Astrocyte of the cerebellum (primary cell): ENCODE data around the gene SLC17A7.

ENCODE experiments used
- DNase-seq: peaks from one replicate; pipeline ENCODE4 v3.0.0-alpha.2; 2011; ENCODE audit warnings: low read depth
- H3K4me3 ChIP-seq: 2 replicates; pipeline ENCODE4 v1.5.1; 2011; ENCODE audit warnings: mild to moderate bottlenecking, low read depth, low read length, moderate library complexity
- in situ Hi-C: cut with HindIII; loops from 2 replicates; pipeline ENCODE4 v1.10.0; 2017; ENCODE audit warnings: low sequenced_read_pairs
- TF ChIP-seq, protein P1 (sequence below): IDR thresholded peaks from 2 replicates; pipeline ENCODE4 v1.5.1; 2012; ENCODE audit warnings: low read length, low read depth, moderate library complexity, mild to moderate bottlenecking; ENCODE audit errors: missing control alignments

The SLC17A7 gene

DNA sequence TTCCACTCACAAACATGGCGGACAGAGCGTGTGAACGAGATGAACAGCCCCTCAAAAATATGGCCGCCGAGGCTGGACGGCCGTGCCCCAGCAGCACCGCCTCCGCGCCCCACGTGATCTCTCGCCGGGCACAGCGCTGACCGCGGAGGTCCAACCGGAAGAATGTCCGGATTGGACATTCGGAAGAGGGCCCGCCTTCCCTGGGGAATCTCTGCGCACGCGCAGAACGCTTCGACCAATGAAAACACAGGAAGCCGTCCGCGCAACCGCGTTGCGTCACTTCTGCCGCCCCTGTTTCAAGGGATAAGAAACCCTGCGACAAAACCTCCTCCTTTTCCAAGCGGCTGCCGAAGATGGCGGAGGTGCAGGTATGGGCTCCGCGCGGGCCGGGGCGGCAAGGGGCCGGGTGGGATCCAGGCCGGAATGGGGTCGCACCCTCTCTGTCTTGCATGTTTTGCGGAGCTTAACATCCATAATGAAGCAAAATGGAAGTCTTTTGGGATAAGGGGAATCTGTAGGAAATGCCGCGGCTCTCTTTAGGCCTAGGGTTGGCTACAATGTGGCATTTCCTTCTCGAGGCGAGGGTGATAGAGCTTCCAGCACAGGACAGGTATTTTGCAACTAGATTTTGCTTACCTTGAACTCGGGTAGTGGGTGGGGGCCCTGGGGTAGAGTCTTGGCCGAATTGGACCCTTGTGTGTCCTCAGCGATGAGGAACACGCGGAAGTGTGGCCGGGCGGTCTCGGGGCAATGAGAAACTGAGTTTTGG is 46.1 kb upstream of the SLC17A7 start, which contains the start of gene RPL13A:
RPL13A (plus strand) TSS at position 332 of the 769 bp plus-strand sequence; CDS start at position 354, 22 bp downstream.
- peak; percentile 98 for DNase-seq
- H3K4me3 ChIP-seq = peak within 1 kb of the TSS; percentile 97
- in situ Hi-C loops = no loop called here
- TF ChIP-seq, protein P1, sequence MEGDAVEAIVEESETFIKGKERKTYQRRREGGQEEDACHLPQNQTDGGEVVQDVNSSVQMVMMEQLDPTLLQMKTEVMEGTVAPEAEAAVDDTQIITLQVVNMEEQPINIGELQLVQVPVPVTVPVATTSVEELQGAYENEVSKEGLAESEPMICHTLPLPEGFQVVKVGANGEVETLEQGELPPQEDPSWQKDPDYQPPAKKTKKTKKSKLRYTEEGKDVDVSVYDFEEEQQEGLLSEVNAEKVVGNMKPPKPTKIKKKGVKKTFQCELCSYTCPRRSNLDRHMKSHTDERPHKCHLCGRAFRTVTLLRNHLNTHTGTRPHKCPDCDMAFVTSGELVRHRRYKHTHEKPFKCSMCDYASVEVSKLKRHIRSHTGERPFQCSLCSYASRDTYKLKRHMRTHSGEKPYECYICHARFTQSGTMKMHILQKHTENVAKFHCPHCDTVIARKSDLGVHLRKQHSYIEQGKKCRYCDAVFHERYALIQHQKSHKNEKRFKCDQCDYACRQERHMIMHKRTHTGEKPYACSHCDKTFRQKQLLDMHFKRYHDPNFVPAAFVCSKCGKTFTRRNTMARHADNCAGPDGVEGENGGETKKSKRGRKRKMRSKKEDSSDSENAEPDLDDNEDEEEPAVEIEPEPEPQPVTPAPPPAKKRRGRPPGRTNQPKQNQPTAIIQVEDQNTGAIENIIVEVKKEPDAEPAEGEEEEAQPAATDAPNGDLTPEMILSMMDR = no peak

DNA sequence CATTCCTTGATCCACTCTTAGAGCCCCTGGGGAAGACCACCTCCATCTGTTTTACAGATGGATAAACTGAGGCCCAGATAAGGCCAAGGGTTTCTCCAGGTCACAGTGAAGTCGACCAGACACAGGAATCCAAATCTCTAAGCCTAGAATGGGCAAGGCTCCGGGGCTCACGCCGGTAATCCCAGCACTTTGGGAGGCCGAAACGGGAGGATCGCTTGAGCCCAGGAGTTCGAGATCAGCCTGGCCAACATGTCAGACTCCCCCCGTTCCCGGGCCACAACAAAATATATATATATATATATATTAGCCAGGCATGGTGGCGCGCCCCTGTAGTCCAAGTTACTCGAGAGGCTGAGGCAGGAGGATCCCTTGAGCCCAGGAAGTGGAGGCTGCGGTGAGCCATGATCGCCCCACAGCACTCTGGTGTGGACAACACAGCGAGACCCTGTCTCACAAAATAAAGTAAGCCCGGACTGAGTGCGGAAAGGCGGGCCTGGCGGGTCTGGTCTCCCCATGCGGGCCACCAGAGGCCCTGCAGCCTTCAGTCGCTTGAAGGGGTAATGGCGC is 45.5 kb upstream of the SLC17A7 start:
- TF ChIP-seq, protein P1 = no peak
- in situ Hi-C loops = no loop called here
- DNase-seq = no peak
- no peak overlapping the region for H3K4me3 ChIP-seq

- in situ Hi-C loops = no loop called here
- TF ChIP-seq, protein P1 = no peak
- H3K4me3 ChIP-seq = no peak overlapping the region
- DNase-seq = no peak
Observed at GRCh38 chr19:49486232-49486631, 44.9 kb upstream of the SLC17A7 start.

DNA sequence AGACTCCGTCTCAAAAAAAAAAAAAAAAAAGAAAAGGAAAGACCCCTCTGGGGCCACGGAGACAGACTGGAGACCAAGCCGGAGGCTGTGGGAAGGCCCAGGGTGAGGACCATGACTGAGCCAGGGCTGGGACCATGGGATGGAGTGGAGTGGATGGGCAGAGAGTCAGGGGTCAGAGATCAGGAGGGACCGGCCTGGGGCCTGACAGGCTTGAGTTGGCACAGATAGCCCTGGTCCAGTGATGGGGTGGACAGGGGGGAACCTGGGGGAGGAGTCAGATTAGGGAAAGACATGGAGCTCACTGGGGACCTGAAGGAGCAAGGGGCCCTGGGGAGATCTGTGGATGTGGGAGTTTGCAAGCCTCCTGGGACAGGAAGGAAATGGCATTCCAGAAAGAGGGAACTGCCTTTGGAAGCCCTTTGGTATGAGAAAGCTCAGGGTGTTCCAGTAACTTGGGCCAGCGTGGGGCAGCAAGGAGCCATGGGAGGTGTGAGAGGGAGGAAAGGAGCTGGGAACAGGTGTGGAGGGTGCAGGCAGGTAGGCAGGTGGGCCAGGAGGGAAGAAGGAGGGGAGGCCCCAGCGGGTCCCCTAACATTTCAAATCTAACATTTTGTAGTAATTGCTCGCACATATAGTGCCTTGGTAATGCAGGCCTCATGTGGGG is 39.8 kb upstream of the SLC17A7 start:
- no peak overlapping the region for H3K4me3 ChIP-seq
- in situ Hi-C loops = no loop called here
- DNase-seq = no peak
- TF ChIP-seq, protein P1 = no peak

- H3K4me3 ChIP-seq = no peak overlapping the region
- in situ Hi-C loops = no loop called here
- DNase-seq = no peak
- TF ChIP-seq, protein P1 = no peak
Observed at GRCh38 chr19:49479975-49480628, 38.8 kb upstream of the SLC17A7 start.
